Skin of body (tissue), 2 donors: ENCODE measurements around the gene PACRG. TPM values are rescaled to one million over a fixed set of nuclear protein-coding genes. Genes with fewer than 3 reads are reported as not detected.

Experiments
- DNase-seq: peaks from one replicate; lab custom pipeline; 2025; lab: John Stamatoyannopoulos, UW
- total RNA-seq: library from RNA; depleted of rRNA; stranded (reverse); fragments of >200 nt; gene quantifications from one replicate; pipeline ENCODE4 v1.2.3, GENCODE V29; 2014

PACRG gene
- total RNA-seq, 1 donor from 2014 or later, result 5.5 TPM

GRCh38 chr6:163080228-163080627, 352.5 kb downstream of the PACRG start:
- no peak for DNase-seq

GRCh38 chr6:163083141-163083540, 355.4 kb downstream of the PACRG start:
- no peak for DNase-seq

- DNase-seq, result no peak
These were observed 357.7 kb downstream of the PACRG start for GRCh38 chr6:163085426-163085825.

GRCh38 chr6:163085861-163086623, 358.3 kb downstream of the PACRG start:
- DNase-seq, result no peak

GRCh38 chr6:163086624-163086920, 358.8 kb downstream of the PACRG start:
- no peak for DNase-seq

- no peak for DNase-seq
These were observed 360.2 kb downstream of the PACRG start for GRCh38 chr6:163087981-163088380.

GRCh38 chr6:163092876-163093275, 365.1 kb downstream of the PACRG start:
- no peak for DNase-seq

GRCh38 chr6:163094881-163095280, 367.1 kb downstream of the PACRG start:
- DNase-seq, result no peak

GRCh38 chr6:163095401-163095800, 367.6 kb downstream of the PACRG start:
- DNase-seq, result no peak

- DNase-seq, result no peak
These were observed 371.2 kb downstream of the PACRG start for GRCh38 chr6:163098827-163099479.

GRCh38 chr6:163099621-163100171, 371.9 kb downstream of the PACRG start:
- DNase-seq, result no peak

GRCh38 chr6:163100259-163100658, 372.5 kb downstream of the PACRG start:
- no peak for DNase-seq

GRCh38 chr6:163113358-163113962, 385.7 kb downstream of the PACRG start:
- no peak for DNase-seq

- no peak for DNase-seq
These were observed 391.2 kb downstream of the PACRG start for GRCh38 chr6:163118941-163119340.

GRCh38 chr6:163120223-163120622, 392.4 kb downstream of the PACRG start:
- no peak for DNase-seq

GRCh38 chr6:163121270-163121669, 393.5 kb downstream of the PACRG start:
- no peak for DNase-seq

GRCh38 chr6:163122365-163122764, 394.6 kb downstream of the PACRG start:
- no peak for DNase-seq

- DNase-seq, result no peak
These were observed 395.3 kb downstream of the PACRG start for GRCh38 chr6:163123098-163123497.

GRCh38 chr6:163126741-163127140, 399.0 kb downstream of the PACRG start:
- no peak for DNase-seq

- DNase-seq, result no peak
These were observed 399.8 kb downstream of the PACRG start for GRCh38 chr6:163127587-163127986.

- no peak for DNase-seq
These were observed 400.6 kb downstream of the PACRG start for GRCh38 chr6:163128324-163128723.

- no peak for DNase-seq
These were observed 404.4 kb downstream of the PACRG start for GRCh38 chr6:163132050-163132750.
